RPMI8226 (cell line): ENCODE results near the gene PPP2R2C.

Experiments
- DNase-seq: peaks from one replicate; pipeline ENCODE4 v3.0.0-alpha.2; 2015

PPP2R2C gene

GRCh38 chr4:6278801-6279197 lies 193.6 kb downstream of the PPP2R2C start:
- no peak for DNase-seq

- DNase-seq = no peak
Measured at GRCh38 chr4:6277935-6278800, 194.2 kb downstream of the PPP2R2C start.

- no peak for DNase-seq
Measured at GRCh38 chr4:6277139-6277802, 195.1 kb downstream of the PPP2R2C start.

GRCh38 chr4:6275898-6276806 lies 196.3 kb downstream of the PPP2R2C start:
- DNase-seq = no peak

GRCh38 chr4:6275351-6275750 lies 197.1 kb downstream of the PPP2R2C start:
- no peak for DNase-seq

GRCh38 chr4:6273661-6273990 lies 198.8 kb downstream of the PPP2R2C start:
- no peak for DNase-seq

GRCh38 chr4:6272863-6273660 lies 199.4 kb downstream of the PPP2R2C start:
- DNase-seq = no peak

- DNase-seq = no peak
Measured at GRCh38 chr4:6271701-6272465, 200.5 kb downstream of the PPP2R2C start.

- no peak for DNase-seq
Measured at GRCh38 chr4:6271206-6271605, 201.2 kb downstream of the PPP2R2C start.

- DNase-seq = peak; percentile 8
Measured at GRCh38 chr4:6270636-6271121, 201.7 kb downstream of the PPP2R2C start.
